Right cardiac atrium (tissue), 5 donors: Measurements from ENCODE around the gene ZC3H13. TPM values are rescaled to one million over a fixed set of nuclear protein-coding genes. Genes with fewer than 3 reads are reported as not detected.

Experiments used
- ATAC-seq, 2 donors: fragments of 200-7000 bp; cut with Tn5 transposase; one replicate each; pipeline versions ENCODE4 v1.8.0 to v1.9.1; 2020; ENCODE audit warnings: moderate library complexity in 2 of 2, mild to moderate bottlenecking in 1 of 2
- DNase-seq, 3 donors: peaks; one replicate each; pipeline ENCODE4 v3.0.0-alpha.2; 2020
- H3K27ac ChIP-seq: one replicate; pipeline ENCODE4 v1.5.1; 2013; ENCODE audit warnings: mild to moderate bottlenecking, low read length, control low read depth, moderate library complexity
- H3K27me3 ChIP-seq: one replicate; pipeline ENCODE4 v1.6.1; 2013; ENCODE audit not compliant: control insufficient read depth, insufficient read depth
- H3K4me1 ChIP-seq: one replicate; pipeline ENCODE4 v1.6.1; 2013; ENCODE audit warnings: low read length; ENCODE audit not compliant: control insufficient read depth, insufficient read depth
- H3K4me3 ChIP-seq: one replicate; pipeline ENCODE4 v1.5.1; 2013; ENCODE audit warnings: low read length, control low read depth
- H3K9me3 ChIP-seq: one replicate; pipeline ENCODE4 v1.6.1; 2013; ENCODE audit warnings: low read length; ENCODE audit not compliant: control insufficient read depth
- WGBS: extraction: QIAGEN DNeasy Blood & Tissue Kit; methylation state at CpG from one replicate; pipeline ENCODE4 v1.1.7; 2013; 5-methylcytosine and 5-hydroxymethylcytosine counted together
- intact Hi-C, 4 donors: fragments of 100-400 bp; cut with DNase I; formaldehyde crosslinking; loops; one replicate each; pipeline versions ENCODE4 v1.11.0 to v1.14.0; 2022 to 2023
- polyA plus RNA-seq: library from polyadenylated mRNA; stranded (reverse); fragments of 200-250 nt; gene quantifications from one replicate; pipeline ENCODE4 v1.2.3, GENCODE V29; 2013
- total RNA-seq, 4 donors: library from RNA; stranded (reverse); fragmentation: NEBNext Ultra II Directional; extraction: Animal tissue kit (Norgen Biotek cat#: 25700); gene quantifications; one replicate each; pipeline ENCODE4 v1.2.1, GENCODE V29; 2021
- donor health status: healthy with polysubstance abuse.
- donor health status: DM: no; HTN: yes; CAD: no.
- donor health status: DM: no; HTN: no; CAD: no.
- donor health status: DM: no; HTN: yes; CAD: no; lungs with severe emphysema.
- donor health status: DM: yes; HTN: yes; CAD: no.

The ZC3H13 gene
- total and polyA plus RNA-seq, 5 donors = 14.2 to 42.0 (median 34.6) TPM

DNA sequence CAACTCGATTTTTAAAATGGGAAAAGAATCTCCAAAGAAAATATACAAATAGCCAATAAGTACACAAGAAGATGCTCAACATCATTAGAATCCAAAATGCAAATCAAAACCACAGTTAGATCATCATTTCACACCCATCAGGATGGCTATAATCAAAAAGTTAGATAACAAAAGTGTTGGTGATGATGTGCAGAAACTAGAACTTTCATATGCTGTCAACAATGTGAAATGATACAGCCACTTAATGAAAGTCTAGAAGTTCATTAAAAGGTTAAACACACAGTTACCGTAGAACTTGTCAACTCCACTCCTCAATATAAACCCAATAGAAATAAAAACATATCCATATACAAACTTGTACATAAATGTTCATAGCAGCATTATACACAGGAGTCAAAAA is 11.8 kb downstream of the ZC3H13 start:
- Histone ChIP-seq H3K27ac (no peak overlapping the region), H3K27me3 (no peaks in the 10 kb centered on the region), H3K9me3 (no peaks in the 10 kb centered on the region), H3K4me1 (no peaks in the 10 kb centered on the region), H3K4me3 (no peak overlapping the region)
- intact Hi-C loops = no loop called here
- WGBS = 53% methylated on average over 2 of the region's 2 CpGs
- DNase-seq = no peak
- no peak for ATAC-seq

DNA sequence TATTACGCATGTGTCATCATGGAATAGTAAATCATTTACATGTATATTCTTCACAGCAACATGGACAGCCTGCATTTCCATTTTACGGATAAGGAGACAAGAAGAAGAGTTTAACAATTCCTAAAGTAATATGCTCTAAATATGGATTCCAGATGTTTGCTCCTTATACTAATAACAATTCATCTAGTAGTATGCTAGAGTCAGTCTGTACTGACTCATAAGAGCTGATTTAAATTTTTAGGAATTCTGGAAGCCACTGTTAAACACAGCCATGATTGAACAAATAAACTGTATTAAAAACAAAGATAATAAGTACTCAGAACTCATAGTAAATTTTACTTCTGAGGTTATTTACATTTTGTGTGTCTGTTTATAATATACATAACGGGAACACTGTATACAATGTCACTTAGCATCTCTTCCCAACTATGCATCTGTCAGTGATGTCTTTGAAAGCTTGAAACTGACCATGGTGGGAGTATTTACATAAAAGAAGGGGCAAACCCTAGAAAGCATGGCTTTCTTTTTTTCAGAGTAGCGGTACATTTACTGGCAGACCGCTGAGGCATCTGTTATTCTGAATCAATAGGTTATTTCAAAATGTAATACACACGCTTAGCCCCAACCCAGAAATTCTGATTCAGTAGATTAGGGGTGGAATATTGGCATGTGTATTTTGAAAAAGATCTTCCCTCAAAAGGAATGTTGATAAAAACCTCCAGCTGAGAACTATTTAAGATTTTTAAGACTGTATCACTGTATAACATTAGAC is 12.9 kb downstream of the ZC3H13 start:
- DNase-seq (no peak), ATAC-seq (no peak)
- Histone ChIP-seq H3K4me3 (no peak overlapping the region), H3K4me1 (no peaks in the 10 kb centered on the region), H3K9me3 (no peaks in the 10 kb centered on the region), H3K27ac (no peak overlapping the region), H3K27me3 (no peaks in the 10 kb centered on the region)
- intact Hi-C loops = no loop called here
- 96% methylated on average over 6 of the region's 6 CpGs for WGBS

DNA sequence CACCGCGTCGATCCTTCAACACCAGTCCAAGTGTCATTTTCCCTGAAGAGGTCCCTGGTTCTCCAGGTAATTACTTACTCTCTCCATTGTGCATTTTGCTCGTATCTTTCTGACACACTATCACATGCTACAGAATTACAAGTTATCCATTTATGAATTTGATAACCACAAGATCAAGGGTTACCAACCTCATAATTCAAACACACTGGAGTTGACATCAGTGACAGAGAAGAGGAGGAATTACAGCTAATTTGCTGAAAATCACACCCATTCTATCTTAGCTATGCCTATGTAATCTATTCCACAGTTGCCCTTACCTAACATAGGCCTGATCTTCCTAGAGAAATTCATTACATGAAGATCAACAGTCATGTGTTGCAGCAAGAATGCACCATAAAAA is 14.2 kb downstream of the ZC3H13 start:
- Histone ChIP-seq H3K9me3 (no peaks in the 10 kb centered on the region), H3K4me1 (no peaks in the 10 kb centered on the region), H3K27ac (no peak overlapping the region), H3K27me3 (no peaks in the 10 kb centered on the region), H3K4me3 (no peak overlapping the region)
- WGBS = 94% methylated on average over 4 of the region's 4 CpGs
- ATAC-seq (no peak), DNase-seq (no peak)
- intact Hi-C loops = no loop called here

GRCh38 chr13:46035066-46035465 is 17.5 kb downstream of the ZC3H13 start:
- no peaks in the 10 kb centered on the region for H3K27me3 ChIP-seq
- no peaks in the 10 kb centered on the region for H3K4me1 ChIP-seq
- 80% methylated on average over 2 of the region's 2 CpGs for WGBS
- H3K9me3 ChIP-seq = no peaks in the 10 kb centered on the region
- no peak for ATAC-seq
- intact Hi-C loops = no loop called here
- no peak overlapping the region for H3K4me3 ChIP-seq
- no peak overlapping the region for H3K27ac ChIP-seq
- peak in 1 of 3 donors; percentile 1 for DNase-seq

- ATAC-seq (no peak), DNase-seq (no peak)
- Histone ChIP-seq H3K4me1 (no peaks in the 10 kb centered on the region), H3K27me3 (no peaks in the 10 kb centered on the region), H3K4me3 (no peak overlapping the region), H3K27ac (no peak overlapping the region), H3K9me3 (no peaks in the 10 kb centered on the region)
- intact Hi-C loops = no loop called here
These were observed 20.2 kb downstream of the ZC3H13 start for GRCh38 chr13:46032341-46032740.

GRCh38 chr13:46031581-46032263 is 20.8 kb downstream of the ZC3H13 start:
- 95% methylated on average over 4 of the region's 4 CpGs for WGBS
- H3K9me3 ChIP-seq = no peaks in the 10 kb centered on the region
- no peak overlapping the region for H3K4me3 ChIP-seq
- DNase-seq (no peak), ATAC-seq (no peak)
- intact Hi-C loops = no loop called here
- H3K27me3 ChIP-seq = no peaks in the 10 kb centered on the region
- H3K4me1 ChIP-seq = no peaks in the 10 kb centered on the region
- no peak overlapping the region for H3K27ac ChIP-seq

DNA sequence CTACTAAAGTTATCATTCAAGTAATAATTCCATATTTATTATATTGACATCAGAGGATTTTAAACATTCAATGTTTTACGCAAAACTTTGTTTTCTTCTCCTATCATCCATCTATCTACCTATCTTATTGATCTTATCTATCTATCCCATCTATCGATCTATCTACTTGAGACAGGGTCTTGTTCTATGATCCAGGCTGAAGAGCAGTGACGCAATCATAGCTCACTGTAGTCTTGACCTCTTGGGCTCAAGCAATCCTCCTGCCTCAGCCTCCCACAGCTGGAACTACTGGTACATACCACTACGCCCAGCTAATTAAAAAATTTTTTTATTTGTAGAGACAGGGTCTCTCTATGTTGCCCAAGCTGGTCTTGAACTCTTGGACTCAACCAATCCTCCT is 27.4 kb downstream of the ZC3H13 start:
- intact Hi-C loops = no loop called here
- ATAC-seq (no peak), DNase-seq (no peak)
- no peak overlapping the region for H3K4me3 ChIP-seq
- no peak overlapping the region for H3K27ac ChIP-seq
- 99% methylated on average over 4 of the region's 4 CpGs for WGBS
- no peaks in the 10 kb centered on the region for H3K4me1 ChIP-seq
- H3K9me3 ChIP-seq = no peaks in the 10 kb centered on the region
- H3K27me3 ChIP-seq = no peaks in the 10 kb centered on the region

DNA sequence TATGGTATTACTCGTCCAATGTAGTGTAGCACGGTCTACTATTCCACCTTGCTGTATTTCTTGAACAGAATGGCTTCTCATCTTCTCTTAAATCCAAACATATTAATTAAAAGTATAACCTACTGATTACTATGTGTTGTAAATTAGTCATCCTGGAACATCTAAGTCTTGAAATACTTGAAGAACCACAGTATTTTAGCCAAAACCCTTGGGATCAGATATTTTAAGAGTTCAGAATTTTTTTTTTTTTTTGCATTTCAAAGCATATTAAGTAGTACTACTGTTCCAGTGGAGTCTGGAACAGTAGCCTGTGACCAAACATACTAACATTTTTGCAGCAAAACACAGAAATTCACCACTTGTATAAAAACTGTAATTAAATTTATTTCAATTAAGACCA is 30.1 kb downstream of the ZC3H13 start:
- ATAC-seq (no peak), DNase-seq (no peak)
- intact Hi-C loops = no loop called here
- Histone ChIP-seq H3K9me3 (no peaks in the 10 kb centered on the region), H3K4me3 (no peak overlapping the region), H3K27ac (no peak overlapping the region), H3K4me1 (no peaks in the 10 kb centered on the region), H3K27me3 (no peaks in the 10 kb centered on the region)
- WGBS = 89% methylated on average over 2 of the region's 2 CpGs

DNA sequence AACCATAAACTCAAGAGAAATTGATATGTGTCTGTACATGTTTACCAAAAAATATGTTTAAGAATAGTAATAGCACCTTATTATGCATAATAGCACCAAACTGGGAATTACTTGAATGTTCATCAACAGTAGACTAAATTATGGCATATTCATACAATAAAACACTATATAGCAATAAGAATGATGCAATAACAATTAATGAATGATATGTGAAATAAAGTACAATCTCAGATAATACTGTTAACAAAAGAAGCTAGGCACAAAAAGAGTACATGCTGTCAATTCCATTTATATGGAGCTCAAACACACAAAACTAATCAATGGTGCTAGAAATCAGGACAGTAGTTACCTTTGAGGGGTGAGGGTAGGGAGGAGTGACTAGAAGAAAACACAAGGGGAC is 36.3 kb downstream of the ZC3H13 start:
- Histone ChIP-seq H3K4me3 (no peak overlapping the region), H3K27me3 (no peaks in the 10 kb centered on the region), H3K4me1 (no peaks in the 10 kb centered on the region), H3K27ac (no peak overlapping the region), H3K9me3 (no peaks in the 10 kb centered on the region)
- intact Hi-C loops = no loop called here
- no peak for ATAC-seq
- DNase-seq = no peak

DNA sequence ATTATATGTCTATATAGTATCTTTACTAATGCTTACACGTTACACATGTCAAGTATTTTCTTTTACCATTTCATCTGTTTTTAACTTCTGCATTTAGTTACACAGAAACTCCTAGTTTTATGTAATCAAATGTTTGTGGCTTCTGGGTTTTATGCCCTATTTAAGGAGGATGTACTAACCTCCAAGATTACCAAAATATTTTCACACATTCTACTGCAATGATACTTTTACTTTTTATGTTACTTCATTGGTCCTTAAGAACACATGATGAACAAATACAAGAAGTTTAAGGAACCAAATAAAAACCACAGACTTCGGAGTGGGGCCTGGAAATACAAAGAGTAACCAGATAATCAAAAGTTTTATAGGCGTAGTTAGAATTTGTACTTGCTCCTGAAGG is 37.2 kb downstream of the ZC3H13 start:
- ATAC-seq = no peak
- Histone ChIP-seq H3K4me3 (no peak overlapping the region), H3K27me3 (no peaks in the 10 kb centered on the region), H3K9me3 (no peaks in the 10 kb centered on the region), H3K4me1 (no peaks in the 10 kb centered on the region), H3K27ac (no peak overlapping the region)
- intact Hi-C loops = no loop called here
- no peak for DNase-seq
- WGBS = 86% methylated on average over 3 of the region's 3 CpGs

DNA sequence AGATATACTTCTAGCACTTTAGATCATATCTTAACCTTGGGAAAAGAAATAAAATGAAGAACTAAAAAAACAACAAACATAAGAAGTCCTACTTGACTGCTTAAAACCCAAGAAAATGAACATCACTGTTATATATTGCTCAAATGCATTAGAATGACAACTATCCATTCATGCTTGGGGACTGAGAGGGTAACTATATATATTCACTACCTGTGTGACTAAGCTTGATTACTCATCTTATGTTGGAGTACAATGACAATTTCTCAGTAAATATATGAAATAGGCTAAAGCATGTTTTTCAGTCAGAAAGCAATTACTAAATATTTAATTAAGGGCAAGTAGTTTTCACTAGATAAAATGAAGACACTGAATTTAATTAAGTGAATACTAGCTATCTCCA is 40.1 kb downstream of the ZC3H13 start:
- H3K4me3 ChIP-seq = no peak overlapping the region
- no peaks in the 10 kb centered on the region for H3K4me1 ChIP-seq
- no peak for ATAC-seq
- H3K9me3 ChIP-seq = no peaks in the 10 kb centered on the region
- DNase-seq = no peak
- H3K27me3 ChIP-seq = no peaks in the 10 kb centered on the region
- H3K27ac ChIP-seq = no peak overlapping the region
- intact Hi-C loops = no loop called here
